SK-N-SH (cell line): Measurements from ENCODE around the gene NUP133. TPM values are rescaled to one million over a fixed set of nuclear protein-coding genes. Genes with fewer than 3 reads are reported as not detected.

ENCODE experiments used
- CTCF ChIA-PET: fragments of 300-600, 350-600 bp; formaldehyde crosslinking; extraction: SDS; loops from one replicate; lab custom pipeline; 2021; lab: Yijun Ruan, JAX
- POLR2A ChIA-PET: fragments of 350-600 bp; sonication (Branson Sonifier 250); formaldehyde crosslinking; extraction: SDS; loops from one replicate; lab custom pipeline; 2020; ENCODE audit warnings: antibody characterized with exemption, inconsistent platforms; lab: Yijun Ruan, JAX
- DNase-seq: peaks from one replicate; pipeline ENCODE4 v3.0.0; 2012
- H2AFZ ChIP-seq: fragments of 200-600 bp; sonication (generic); 2 replicates; pipeline ENCODE4 v1.8.1; 2016; ENCODE audit warnings: antibody characterized with exemption, mild to moderate bottlenecking, low read depth
- H3F3A ChIP-seq: fragments of 200-600 bp; sonication (generic); replicated peaks from 2 replicates; pipeline ENCODE3; 2016; ENCODE audit warnings: antibody characterized with exemption, mild to moderate bottlenecking; ENCODE audit not compliant: insufficient read depth
- H3K27ac ChIP-seq, 2 experiments: fragments of 200-500 bp in 1 of 2; fragments of 200-600 bp in 1 of 2; sonication (Bioruptor generic) in 1 of 2; sonication (generic), shearing (Covaris generic) in 1 of 2; 2 replicates each; pipeline versions ENCODE4 v1.5.1 to v1.6.1; 2014 to 2016; ENCODE audit warnings: low read depth in 2 of 2, inconsistent platforms in 1 of 2, low read length in 1 of 2, mild to moderate bottlenecking in 1 of 2, mixed read lengths in 1 of 2
- H3K27me3 ChIP-seq: fragments of 200-600 bp; sonication (generic), shearing (Covaris generic); 2 replicates; pipeline ENCODE4 v1.6.1; 2016; ENCODE audit warnings: mixed run types; ENCODE audit not compliant: insufficient read depth
- H3K36me3 ChIP-seq, 2 experiments: fragments of 200-500 bp in 1 of 2; fragments of 200-600 bp in 1 of 2; sonication (Bioruptor generic) in 1 of 2; sonication (generic) in 1 of 2; replicated peaks in 1 of 2; 2 replicates each; pipeline versions ENCODE3 to v1.5.1; 2014 to 2016; ENCODE audit warnings: low read length in 1 of 2, mild to moderate bottlenecking in 1 of 2; ENCODE audit not compliant: insufficient read depth in 2 of 2, control insufficient read depth in 1 of 2
- H3K4me1 ChIP-seq, 2 experiments: fragments of 200-500 bp in 1 of 2; fragments of 200-600 bp in 1 of 2; sonication (Bioruptor generic) in 1 of 2; sonication (generic), shearing (Covaris generic) in 1 of 2; 2 replicates each; pipeline versions ENCODE4 v1.5.1 to v1.6.1; 2014 to 2016; ENCODE audit warnings: low read depth in 1 of 2, low read length in 1 of 2, mixed run types in 1 of 2; ENCODE audit not compliant: insufficient read depth in 2 of 2, control insufficient read depth in 1 of 2
- H3K4me2 ChIP-seq: fragments of 200-600 bp; sonication (generic), shearing (Covaris generic); 2 replicates; pipeline ENCODE4 v1.6.1; 2017; ENCODE audit warnings: mixed run types
- H3K4me3 ChIP-seq, 2 experiments: fragments of 200-500 bp in 1 of 2; fragments of 200-600 bp in 1 of 2; sonication (Bioruptor generic) in 1 of 2; sonication (generic), shearing (Covaris generic) in 1 of 2; 2 replicates each; pipeline versions ENCODE4 v1.5.1 to v1.8.1; 2014 to 2016; ENCODE audit warnings: low read depth in 2 of 2, inconsistent platforms in 1 of 2, low read length in 1 of 2, mild to moderate bottlenecking in 1 of 2, mixed read lengths in 1 of 2, moderate library complexity in 1 of 2
- H3K79me2 ChIP-seq: fragments of 200-600 bp; sonication (generic); 2 replicates; pipeline ENCODE4 v1.8.1; 2017; ENCODE audit warnings: mild to moderate bottlenecking; ENCODE audit not compliant: insufficient read depth
- H3K9ac ChIP-seq: fragments of 200-600 bp; sonication (generic); 2 replicates; pipeline ENCODE4 v1.6.1; 2017; ENCODE audit warnings: mixed run types
- H3K9me2 ChIP-seq: fragments of 200-600 bp; sonication (generic); 2 replicates; pipeline ENCODE4 v1.6.1; 2017; ENCODE audit warnings: mixed run types
- H3K9me3 ChIP-seq: fragments of 200-600 bp; sonication (generic); 2 replicates; pipeline ENCODE4 v1.6.1; 2017; ENCODE audit warnings: mixed run types, mild to moderate bottlenecking, moderate library complexity
- H4K20me1 ChIP-seq: fragments of 200-600 bp; sonication (generic); 2 replicates; pipeline ENCODE4 v1.6.1; 2017; ENCODE audit warnings: mild to moderate bottlenecking, mixed run types; ENCODE audit not compliant: insufficient read depth
- ELF1 ChIP-seq: IDR thresholded peaks from 2 replicates; pipeline ENCODE4 v1.4.0; 2012
- EZH2phosphoT487 ChIP-seq: fragments of 200-600 bp; sonication (generic); IDR thresholded peaks from 2 replicates; pipeline ENCODE4 v1.6.1; 2017; ENCODE audit warnings: low read depth, mixed run types, mild to moderate bottlenecking, antibody characterized with exemption, moderate library complexity, borderline replicate concordance
- FOXM1 ChIP-seq: IDR thresholded peaks from 2 replicates; pipeline ENCODE4 v1.4.0; 2012; ENCODE audit warnings: low read depth, mild to moderate bottlenecking
- GABPA ChIP-seq: IDR thresholded peaks from 2 replicates; pipeline ENCODE4 v1.4.0; 2012; ENCODE audit warnings: low read depth, mild to moderate bottlenecking
- JUND ChIP-seq: IDR thresholded peaks from 2 replicates; pipeline ENCODE4 v1.4.0; 2012
- MEF2A ChIP-seq: IDR thresholded peaks from 2 replicates; pipeline ENCODE4 v1.4.0; 2012; ENCODE audit warnings: low read depth, borderline replicate concordance
- MXI1 ChIP-seq: IDR thresholded peaks from 2 replicates; pipeline ENCODE4 v1.6.1; 2012; ENCODE audit warnings: mild to moderate bottlenecking, low read depth, low read length, improper control_type of control experiment
- NRF1 ChIP-seq: IDR thresholded peaks from 2 replicates; pipeline ENCODE4 v1.6.1; 2012; ENCODE audit warnings: low read depth, mild to moderate bottlenecking, low read length
- RAD21 ChIP-seq: IDR thresholded peaks from 2 replicates; pipeline ENCODE4 v1.6.1; 2012; ENCODE audit warnings: mild to moderate bottlenecking, low read length
- TEAD4 ChIP-seq: IDR thresholded peaks from 2 replicates; pipeline ENCODE4 v1.4.0; 2012; ENCODE audit warnings: mild to moderate bottlenecking, borderline replicate concordance; ENCODE audit not compliant: insufficient read depth
- WGBS: methylation state at CpG from one replicate; pipeline ENCODE4 v1.1.6; 2017; ENCODE audit warnings: low lambda C conversion rate; 5-methylcytosine and 5-hydroxymethylcytosine counted together
- polyA plus RNA-seq, 3 experiments: library from polyadenylated mRNA; depleted of rRNA; stranded (reverse); fragments of >200 nt; gene quantifications; 2 replicates each; pipeline ENCODE4 v1.2.3, GENCODE V29; 2012
- TF ChIP-seq, protein P1 (sequence below): IDR thresholded peaks from 2 replicates; pipeline ENCODE4 v1.4.0; 2012; ENCODE audit warnings: low read depth
- TF ChIP-seq, protein P2 (sequence below): fragments of 150-350 bp; IDR thresholded peaks from 2 replicates; pipeline ENCODE4 v1.6.1; 2017; ENCODE audit warnings: antibody characterized with exemption, low read length, low read depth, borderline replicate concordance
- TF ChIP-seq, protein P3 (sequence below): fragments of 200-600 bp; sonication (generic); IDR thresholded peaks from 2 replicates; pipeline ENCODE4 v1.6.1; 2017; ENCODE audit warnings: antibody characterized with exemption, mild to moderate bottlenecking, moderate library complexity
- TF ChIP-seq, protein P4 (sequence below): fragments of 150-350 bp; IDR thresholded peaks from 2 replicates; pipeline ENCODE4 v1.6.1; 2016; ENCODE audit warnings: mild to moderate bottlenecking, low read depth, low read length

The NUP133 gene
- polyA plus RNA-seq, 1 of the 3 experiments (the other 2 are of a cell fraction) = 10.9 TPM

DNA sequence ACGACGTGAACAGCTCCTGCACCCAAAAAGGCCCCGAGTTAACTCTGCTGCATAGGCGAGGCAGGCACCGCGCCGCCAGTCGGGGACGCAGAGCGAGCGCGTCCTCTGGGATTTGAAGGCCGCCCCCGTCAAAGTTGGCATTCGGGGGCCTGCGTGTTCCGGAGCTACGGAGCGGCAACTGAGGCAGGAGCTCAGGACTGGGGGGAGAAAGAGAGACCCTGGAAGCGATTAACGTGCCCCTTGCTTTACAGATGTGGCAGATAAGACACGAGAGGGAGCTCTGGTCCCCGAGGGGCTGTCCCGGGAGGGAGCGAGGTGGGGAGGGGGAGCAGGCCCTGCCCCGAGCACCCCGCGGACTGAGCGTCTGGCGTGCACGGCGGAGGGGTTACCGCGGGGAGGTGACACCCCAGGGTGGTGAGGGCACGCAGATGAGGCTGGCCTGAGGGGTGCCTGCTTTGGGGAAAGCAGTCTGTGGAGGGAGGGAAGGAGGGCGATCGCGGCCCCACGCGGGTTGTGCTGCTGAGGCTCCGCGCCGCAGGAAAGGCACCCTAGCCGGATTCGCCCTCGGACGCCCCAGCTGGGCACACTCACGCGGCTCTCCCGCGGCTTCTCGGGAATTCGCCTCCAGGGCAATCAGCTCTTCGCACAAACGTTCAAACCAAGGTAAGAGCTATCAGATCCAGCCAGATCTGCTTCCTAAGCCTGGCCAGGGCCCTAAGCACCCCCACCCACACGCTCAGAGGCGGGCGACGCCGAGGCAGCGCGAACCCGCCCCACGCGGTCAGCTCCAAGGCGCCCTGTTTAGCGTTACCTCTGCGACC, 100.7 kb downstream of the NUP133 start:
- WGBS = 80% methylated on average over 52 of the region's 68 CpGs
- no peak overlapping the region for H3K27ac ChIP-seq
- no peak overlapping the region for H3K4me3 ChIP-seq
- H4K20me1 ChIP-seq = no peaks in the 10 kb centered on the region
- no peaks in the 10 kb centered on the region for H3K79me2 ChIP-seq
- no peaks in the 10 kb centered on the region for H3K9me3 ChIP-seq
- no peak overlapping the region for H3K9ac ChIP-seq
- H2AFZ ChIP-seq = no peak overlapping the region
- TF ChIP-seq RAD21 = no peak
- TF ChIP-seq, protein P1, sequence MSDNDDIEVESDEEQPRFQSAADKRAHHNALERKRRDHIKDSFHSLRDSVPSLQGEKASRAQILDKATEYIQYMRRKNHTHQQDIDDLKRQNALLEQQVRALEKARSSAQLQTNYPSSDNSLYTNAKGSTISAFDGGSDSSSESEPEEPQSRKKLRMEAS = no peak
- TF ChIP-seq MEF2A = no peak
- TF ChIP-seq NRF1 = no peak
- TF ChIP-seq TEAD4 = no peak
- TF ChIP-seq, protein P2, sequence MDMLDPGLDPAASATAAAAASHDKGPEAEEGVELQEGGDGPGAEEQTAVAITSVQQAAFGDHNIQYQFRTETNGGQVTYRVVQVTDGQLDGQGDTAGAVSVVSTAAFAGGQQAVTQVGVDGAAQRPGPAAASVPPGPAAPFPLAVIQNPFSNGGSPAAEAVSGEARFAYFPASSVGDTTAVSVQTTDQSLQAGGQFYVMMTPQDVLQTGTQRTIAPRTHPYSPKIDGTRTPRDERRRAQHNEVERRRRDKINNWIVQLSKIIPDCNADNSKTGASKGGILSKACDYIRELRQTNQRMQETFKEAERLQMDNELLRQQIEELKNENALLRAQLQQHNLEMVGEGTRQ = no peak
- TF ChIP-seq, protein P3, sequence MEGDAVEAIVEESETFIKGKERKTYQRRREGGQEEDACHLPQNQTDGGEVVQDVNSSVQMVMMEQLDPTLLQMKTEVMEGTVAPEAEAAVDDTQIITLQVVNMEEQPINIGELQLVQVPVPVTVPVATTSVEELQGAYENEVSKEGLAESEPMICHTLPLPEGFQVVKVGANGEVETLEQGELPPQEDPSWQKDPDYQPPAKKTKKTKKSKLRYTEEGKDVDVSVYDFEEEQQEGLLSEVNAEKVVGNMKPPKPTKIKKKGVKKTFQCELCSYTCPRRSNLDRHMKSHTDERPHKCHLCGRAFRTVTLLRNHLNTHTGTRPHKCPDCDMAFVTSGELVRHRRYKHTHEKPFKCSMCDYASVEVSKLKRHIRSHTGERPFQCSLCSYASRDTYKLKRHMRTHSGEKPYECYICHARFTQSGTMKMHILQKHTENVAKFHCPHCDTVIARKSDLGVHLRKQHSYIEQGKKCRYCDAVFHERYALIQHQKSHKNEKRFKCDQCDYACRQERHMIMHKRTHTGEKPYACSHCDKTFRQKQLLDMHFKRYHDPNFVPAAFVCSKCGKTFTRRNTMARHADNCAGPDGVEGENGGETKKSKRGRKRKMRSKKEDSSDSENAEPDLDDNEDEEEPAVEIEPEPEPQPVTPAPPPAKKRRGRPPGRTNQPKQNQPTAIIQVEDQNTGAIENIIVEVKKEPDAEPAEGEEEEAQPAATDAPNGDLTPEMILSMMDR = no peak
- TF ChIP-seq MXI1 = no peak
- no peak for TF ChIP-seq GABPA
- TF ChIP-seq, protein P4, sequence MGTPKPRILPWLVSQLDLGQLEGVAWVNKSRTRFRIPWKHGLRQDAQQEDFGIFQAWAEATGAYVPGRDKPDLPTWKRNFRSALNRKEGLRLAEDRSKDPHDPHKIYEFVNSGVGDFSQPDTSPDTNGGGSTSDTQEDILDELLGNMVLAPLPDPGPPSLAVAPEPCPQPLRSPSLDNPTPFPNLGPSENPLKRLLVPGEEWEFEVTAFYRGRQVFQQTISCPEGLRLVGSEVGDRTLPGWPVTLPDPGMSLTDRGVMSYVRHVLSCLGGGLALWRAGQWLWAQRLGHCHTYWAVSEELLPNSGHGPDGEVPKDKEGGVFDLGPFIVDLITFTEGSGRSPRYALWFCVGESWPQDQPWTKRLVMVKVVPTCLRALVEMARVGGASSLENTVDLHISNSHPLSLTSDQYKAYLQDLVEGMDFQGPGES = no peak
- no peak for TF ChIP-seq JUND
- no peak for TF ChIP-seq FOXM1
- TF ChIP-seq ELF1 = no peak
- no peak for TF ChIP-seq EZH2phosphoT487
- no peaks in the 10 kb centered on the region for H3K36me3 ChIP-seq
- H3K27me3 ChIP-seq = no peaks in the 10 kb centered on the region
- no peaks in the 10 kb centered on the region for H3K9me2 ChIP-seq
- peaks cover 10 to 43% of the 10 kb centered on the region in 2 experiments for H3K4me1 ChIP-seq
- POLR2A ChIA-PET = no interaction called here
- H3F3A ChIP-seq = peaks cover 5% of the 10 kb centered on the region
- no peak for DNase-seq
- CTCF ChIA-PET = interaction anchor here (0.6 to 2.9 kb wide), 4 partner anchors 75 to 565 kb away, joined by 3 to 12 read pairs (median 4); no protein-coding TSS in a partner anchor
- no peak overlapping the region for H3K4me2 ChIP-seq
